GM18858 (cell line): ENCODE data around the gene CDK6.
A peak's percentile ranks its signal among the peaks of the same experiment; 100 is the strongest.
"Not testable (repeated sequence)": the region's sequence is repeated elsewhere in the genome, so short reads cannot be mapped to it uniquely, and the experiment has no call there.

Source experiments
- ATAC-seq: cut with Tn5 transposase; IDR thresholded peaks from one replicate; pipeline ENCODE4 v1.9.1; 2021; ENCODE audit not compliant: unreplicated experiment

The CDK6 gene

DNA sequence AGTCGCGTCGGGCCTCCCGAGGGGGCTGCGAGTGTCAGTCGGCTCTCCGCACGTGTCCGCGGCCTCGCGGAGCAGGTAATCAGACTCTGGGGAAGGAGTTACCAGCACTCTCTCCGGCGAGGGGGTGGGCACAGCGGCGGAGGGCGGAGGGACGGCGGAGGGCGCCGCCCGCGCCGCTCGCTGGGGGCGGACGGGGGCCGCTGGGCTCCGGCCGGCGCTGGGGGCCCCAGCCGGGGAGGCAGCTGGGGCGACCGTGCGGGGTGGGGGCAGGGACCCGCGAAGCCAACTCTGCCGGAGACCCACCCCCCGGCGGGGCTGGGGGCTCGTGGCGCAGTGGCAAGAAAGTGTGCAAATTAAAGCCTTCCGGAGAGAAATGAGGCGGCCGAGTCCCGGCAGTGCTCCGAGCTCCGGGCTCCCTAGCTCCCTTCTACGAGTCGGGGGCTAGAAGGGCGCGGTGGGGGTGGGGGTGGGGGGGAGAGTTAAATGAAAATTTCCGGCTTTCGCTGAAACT is at the start of gene CDK6:
Gene CDK6, minus strand, starts transcription at position 85 of the 511 bp plus-strand sequence. CDS start 3,250 bp downstream, outside the sequence.
- ATAC-seq = peak; percentile 23

DNA sequence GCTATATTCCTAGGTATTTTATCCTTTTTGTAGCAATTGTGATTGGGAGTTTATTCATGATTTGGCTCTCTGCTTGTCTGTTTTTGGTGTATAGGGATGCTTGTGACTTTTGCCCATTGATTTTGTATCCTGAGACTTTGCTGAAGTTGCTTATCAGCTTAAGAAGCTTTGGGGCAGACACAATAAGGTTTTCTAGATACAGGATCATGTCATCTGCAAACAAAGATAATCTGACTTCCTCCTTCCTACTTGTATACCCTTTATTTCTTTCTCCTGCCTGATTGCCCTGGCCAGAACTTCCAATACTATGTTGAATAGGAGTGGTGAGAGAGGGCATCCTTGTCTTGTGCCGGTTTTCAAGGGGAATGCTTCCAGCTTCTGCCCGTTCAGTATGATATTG is 49.7 kb upstream of the CDK6 start:
- not testable (repeated sequence) for ATAC-seq

DNA sequence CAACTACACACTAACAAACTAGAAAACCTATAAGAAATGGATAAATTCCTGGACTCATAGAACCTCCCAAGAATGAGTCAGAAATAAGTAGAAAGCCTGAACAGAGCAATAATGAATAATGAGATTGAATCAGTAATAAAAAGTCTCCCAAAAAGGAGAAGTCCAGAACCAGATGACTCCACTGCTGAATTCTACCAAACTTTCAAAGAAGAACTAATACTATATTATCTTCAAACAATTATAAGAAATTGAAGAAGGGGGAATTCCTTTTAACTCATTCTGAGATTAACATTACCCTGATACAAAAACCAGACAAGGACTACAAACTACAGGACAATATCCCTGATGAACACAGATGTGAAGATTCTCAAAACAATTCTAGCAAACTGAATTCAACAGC is 47.8 kb upstream of the CDK6 start:
- no peak for ATAC-seq

DNA sequence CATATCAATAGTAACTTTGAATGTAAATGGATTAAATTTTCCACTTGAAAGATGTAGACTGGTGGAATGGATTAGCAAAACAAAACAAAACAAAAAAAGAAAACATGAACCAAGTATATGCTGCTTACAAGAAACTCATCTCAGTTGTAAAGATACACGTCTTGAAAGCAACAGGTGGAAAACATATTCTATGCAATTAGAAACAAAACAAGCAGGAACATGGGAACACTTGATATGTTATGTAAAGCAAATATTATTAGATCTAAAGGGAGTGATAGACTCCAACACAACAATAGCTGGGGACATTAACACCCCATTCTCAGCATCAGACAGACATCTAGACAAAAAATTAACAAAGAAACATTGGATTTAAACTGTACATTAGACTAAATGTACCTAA is 46.4 kb upstream of the CDK6 start:
- no peak for ATAC-seq

DNA sequence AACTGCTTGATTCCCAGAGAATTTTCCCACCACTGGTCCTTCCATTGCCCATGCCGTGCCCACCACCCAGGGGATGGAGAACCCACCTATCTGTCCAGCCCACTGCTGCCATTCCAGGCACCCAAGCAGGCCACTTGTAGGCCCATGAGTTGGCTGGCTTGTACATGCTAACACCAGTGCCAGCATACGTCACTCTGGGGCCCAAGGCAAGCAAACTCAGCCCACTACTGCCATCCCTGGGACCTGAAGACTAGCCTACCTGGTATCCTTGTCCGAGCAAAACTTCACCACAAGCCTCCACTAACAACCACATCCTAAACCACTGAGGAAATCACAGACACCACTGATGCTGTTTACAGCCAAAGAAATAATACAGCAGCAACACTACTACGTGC is 44.7 kb upstream of the CDK6 start:
- ATAC-seq = no peak

DNA sequence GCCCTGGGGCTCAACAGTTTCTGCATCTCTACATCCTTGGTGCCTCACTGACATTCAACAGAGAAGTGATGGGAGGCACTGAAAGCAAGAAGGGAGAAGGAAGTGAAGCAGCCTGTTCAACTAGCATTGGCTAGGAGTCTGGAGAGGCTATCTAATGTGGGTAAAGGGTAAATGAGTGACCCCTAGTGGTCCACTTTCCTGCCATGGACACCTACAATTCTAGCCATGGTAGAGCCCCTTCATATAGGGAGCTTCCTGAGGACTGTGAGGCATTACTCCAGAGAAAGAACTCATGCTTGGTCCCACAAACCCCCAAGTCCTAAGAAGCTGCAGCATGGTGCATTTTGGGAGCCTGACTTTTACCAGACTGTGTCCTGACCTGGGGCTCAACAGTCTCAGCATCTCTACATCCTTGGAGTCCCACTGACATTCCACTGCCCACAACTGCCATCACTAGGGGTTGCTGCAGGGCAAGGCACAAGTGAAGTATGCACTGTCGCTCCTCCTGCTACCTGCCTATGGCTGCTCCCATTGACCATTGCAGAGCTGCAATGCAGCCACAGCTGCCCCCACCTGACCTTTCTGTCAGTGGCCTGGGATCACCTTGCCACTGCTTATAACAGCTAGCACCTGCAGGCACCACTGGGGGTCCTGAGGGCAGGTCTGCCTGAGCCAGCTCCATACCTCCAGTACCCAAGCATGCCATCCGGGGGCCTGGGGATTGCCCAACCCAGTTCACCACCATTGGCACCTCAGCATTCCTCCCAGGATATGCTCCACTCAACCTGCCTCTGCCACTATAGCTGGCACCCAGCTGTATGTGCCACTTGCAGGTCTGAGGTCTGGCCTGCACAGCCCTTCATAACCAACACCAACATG is 44.1 kb upstream of the CDK6 start:
- peak; percentile 48 for ATAC-seq

DNA sequence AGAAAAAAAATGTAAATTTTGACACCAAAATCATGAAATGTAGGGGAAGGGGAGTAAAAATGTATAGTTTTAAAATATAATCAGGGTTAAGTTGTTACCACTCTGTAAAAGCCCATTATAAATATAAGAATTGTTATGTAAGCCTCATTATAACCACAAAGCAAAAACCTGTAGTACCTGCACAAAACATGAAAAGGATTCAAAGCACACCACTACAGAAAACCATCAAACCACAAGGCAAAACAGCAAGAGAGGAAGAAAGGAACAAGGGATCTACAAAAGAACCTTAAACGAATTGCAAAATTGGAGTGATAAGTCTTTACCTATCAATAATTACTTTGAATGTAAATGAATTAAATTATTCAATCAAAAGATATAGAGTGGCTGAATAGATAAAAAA is 41.0 kb upstream of the CDK6 start:
- ATAC-seq = no peak

DNA sequence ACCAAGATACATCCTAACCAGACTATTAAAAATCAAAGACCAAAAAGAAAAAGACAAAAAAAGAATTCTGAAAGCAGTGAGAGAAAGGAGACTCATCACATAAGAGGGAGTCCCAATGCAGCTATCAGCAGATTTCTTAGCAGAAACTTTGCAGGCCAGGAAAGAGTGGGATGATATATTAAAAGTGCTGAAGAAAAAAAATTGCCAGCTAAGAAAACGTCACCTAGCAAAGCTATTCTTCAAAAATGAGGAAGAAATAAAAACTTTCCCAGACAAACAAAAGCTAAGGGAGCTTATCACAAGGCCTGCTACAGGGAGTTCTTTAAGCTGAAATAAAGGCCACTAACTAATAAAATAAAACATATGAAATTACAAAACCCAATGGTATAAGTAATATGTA is 40.5 kb upstream of the CDK6 start:
- ATAC-seq = no peak

DNA sequence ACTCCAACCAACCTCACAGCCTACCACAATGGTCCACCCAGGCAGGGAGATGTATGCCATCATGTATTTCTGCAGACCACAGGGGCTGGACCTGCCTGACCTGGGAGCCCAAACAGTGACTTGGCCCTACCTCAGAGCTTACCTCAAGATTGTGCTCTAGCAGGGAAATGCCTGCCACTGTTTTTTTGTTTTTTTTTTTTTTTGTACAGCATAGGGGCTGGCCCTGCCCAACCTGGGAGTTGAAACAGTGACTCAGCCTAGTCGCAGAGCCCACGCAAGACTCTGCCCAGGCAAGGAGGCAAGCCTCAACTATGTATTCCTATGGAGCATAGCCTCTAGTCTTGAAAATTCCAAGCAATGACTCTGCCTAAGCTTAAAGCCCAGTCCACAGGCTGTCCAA is 39.3 kb upstream of the CDK6 start:
- ATAC-seq = no peak

DNA sequence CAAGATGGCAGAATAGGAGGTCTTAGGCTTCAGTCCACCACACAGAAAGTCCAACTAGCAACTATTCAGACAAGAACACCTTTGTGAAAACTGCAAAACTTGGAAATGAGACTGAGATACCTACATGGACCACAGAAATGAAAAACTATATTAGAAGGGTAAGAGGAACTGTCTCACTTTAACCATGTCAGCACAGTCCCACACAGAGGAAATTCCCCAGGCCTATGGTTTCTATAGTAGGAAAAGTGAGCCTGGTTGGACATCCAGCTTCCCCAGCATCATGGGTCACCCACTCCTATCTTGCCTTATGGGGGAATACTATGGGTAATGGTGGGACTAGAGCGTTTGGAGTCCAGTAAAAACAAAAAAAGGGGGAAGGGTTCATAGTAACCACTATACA is 38.8 kb upstream of the CDK6 start:
- no peak for ATAC-seq

DNA sequence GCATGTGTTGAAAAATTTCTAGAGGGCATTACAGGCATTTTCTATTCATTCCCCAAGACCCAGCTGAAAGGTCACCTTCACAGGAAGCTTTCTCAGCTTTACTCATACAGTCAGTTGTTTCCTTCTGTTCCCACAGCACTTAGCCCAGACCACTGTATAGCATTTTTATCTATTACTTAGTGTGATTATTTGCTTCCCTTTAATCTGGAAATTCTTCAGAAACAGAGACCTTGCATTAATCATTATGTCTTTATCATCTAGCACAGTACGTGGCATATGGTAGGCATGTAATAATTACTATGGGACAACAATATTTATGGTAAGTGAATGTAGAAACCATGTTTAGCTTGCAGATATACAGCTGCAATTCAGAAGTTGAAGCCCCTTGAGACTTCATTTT is 38.2 kb upstream of the CDK6 start:
- ATAC-seq = no peak

DNA sequence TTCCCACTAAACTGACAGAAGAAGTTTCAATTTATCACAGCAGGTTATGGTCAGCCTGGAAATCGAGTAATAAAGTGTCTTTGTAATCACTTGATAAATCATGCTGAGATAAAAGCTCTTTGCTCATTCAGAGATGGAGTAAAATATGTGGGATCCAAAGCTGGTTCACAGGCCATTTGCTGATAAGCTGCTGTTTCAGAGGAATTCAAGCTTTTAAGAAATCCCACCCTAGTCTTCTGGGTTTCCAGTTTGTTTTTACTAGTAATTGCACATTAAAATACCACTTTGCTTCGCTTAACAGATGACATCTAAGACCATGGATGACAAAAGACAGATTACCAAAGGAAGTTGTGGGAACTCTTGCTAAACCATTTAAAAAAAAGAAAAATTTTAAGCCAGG is 37.4 kb upstream of the CDK6 start:
- no peak for ATAC-seq

DNA sequence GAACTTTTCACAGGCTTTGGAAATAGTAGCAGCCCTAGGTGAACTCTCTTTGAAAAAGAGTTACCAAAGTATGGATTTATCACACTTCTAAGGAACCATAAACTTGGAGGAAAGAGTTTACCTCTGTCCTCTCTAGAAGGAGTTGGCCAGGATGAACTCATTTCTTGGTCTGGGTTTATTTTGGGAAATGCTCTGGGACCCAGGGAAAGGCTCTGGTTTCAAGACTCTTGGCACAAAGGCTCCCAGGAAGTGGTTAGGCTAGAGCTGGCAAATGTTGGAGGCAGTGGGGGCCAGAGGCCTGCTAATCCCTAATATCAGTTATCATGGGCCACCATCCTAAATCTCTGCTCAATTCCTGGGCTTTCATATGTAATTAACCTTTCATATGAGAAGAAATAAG is 36.3 kb upstream of the CDK6 start:
- ATAC-seq = no peak

DNA sequence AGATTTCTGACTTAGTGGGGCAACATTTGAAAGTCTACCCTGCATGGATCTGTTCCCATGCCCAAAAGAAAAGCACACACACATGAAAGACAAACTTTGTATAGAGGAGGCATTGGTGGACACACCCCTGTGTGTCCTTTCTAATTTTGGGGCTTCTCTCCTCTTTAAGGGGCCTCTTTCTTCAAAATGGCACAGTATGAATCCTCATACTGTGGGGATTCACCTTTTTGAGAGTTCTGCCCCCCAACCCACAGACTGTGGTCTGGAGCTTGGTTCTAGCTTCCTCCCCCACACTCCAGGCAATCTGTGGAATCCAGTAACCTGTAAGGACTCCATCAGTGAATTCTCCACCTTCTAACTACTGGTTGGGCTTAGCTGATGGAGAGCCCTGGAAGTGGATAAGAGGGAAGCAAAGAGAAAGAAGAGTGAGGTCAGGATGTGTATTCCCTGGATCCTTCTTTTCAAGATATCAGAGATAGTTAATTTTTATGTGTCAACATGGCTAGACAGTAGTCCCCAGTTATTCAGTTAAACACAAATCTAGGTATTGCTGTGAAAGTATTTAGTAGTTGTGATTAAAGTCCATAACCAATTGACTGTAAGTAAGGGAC is 32.4 kb upstream of the CDK6 start:
- ATAC-seq = no peak

DNA sequence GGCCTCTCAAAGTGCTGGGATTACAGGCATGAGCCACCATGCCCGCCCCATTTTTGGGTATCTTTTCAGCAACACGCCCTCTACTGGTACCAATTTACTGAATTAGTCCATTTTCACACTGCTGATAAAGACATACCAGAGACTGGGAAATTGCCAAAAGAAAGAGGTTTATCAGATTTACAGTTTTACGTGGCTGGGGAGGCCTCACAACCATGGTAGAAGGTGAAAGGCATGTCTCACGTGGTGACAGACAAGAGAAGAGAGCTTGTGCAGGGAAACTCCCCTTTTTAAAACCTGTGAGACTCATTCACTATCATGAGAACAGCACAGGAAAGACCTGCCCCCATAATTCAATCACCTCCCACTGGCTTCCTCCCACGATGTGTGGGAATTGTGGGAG is 27.8 kb upstream of the CDK6 start:
- not testable (repeated sequence) for ATAC-seq

DNA sequence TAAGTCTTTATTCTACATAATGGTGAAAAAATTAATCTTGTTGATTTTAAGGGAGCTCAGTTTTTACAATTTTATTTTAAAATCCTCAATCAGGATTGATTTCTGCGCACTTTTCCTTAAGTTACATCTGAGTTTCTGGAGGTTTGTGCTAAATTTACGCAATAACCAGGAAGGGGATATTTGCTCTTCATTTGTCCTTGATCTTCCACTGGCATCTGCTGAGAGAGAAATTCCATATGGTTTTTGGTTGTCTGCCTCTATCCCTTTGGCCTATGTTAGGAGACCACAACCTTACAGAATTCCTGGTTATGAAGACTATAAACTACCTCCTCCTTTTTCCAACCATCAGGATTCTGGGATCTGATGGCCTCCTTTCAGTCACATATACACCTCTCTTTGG is 20.1 kb upstream of the CDK6 start:
- ATAC-seq = no peak

DNA sequence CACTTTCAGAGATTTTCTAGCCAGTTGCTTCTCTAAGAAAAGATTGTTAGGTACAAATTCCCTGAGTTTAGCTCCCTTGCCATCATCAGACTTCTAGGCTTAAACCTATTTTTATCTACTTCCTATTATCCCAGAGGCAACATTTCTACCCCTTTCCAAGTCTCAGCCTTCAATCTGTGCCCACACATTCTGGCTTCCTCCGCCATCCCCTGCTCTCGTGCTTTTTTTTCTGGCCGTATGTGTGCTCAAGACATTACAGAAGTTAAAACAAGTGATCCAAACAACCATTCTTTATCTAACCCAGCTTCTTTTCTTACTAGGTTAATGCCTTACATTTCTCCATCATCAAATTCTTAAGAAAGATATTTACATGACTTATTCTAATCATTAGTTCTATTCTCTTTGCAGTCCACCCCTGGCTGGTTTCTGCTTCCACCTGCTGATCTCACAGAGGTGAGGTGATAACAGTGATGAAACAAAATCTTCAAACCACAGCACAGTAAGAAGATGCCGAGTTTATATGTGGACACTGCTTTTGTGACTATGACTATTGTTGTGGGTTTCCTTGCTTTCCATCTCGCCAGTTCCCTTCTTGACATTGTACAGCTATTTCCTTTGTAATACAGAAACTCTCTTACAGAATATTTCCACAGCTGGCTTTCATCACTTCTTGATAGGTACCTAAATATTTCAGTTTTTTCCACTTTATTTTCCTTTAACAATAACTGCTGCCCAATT is 18.3 kb upstream of the CDK6 start:
- ATAC-seq = peak; percentile 72

DNA sequence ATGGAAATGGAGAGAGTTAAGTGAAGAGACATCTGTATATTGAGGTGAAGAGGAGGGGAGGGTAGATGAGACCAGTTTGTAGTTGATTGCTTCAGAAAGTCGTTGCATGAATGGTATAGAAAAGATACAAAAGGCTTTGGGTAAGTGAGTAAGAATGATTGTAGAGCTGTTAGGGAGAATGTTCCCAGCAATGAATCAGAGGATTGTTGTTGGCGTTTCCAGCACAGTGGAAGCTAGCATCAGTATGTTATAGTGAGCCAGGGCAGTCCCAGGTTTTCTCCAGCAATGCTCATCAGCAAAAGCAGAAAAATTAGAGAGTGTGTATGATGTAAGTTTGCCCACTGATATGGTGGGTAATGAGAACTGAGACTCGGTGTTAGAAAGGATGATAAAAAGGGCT is 15.4 kb upstream of the CDK6 start:
- ATAC-seq = no peak

DNA sequence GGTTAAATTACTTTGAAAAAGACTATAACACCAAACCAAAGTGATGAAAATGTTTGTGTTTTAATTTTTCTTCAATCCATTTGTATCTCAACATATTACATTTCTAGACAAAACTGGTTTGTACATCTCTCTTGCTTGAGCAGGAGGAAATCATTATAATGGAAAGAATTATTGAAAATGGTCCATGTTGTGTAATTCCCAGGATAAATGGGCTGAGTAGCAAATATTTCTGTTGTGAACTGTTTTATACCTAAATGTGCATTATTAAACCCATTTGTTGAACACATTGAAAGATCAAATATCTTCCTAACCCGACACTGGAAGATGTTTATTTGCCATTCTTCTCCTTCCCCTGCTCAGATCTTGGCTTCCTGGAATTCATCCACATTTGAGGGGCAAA is 14.1 kb upstream of the CDK6 start:
- no peak for ATAC-seq

DNA sequence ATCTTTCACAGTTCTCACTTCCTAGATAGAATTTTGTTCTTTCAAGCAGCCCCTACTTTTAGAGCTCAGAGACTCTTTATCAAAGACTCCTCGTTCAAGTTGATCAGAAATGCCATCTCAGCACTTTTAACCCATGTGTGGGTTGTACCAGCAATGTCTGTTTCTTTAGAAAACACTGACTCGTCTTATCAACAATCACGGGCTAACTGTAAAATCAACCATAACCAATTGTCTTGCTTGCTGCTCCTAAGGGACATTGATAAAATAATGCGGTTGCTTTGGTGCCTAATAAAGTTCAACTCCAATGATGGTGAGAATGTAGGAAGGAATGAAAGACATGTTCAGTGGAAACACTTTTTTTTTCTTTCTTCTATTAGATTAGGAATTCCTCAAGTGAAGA is 12.9 kb upstream of the CDK6 start:
- no peak for ATAC-seq

DNA sequence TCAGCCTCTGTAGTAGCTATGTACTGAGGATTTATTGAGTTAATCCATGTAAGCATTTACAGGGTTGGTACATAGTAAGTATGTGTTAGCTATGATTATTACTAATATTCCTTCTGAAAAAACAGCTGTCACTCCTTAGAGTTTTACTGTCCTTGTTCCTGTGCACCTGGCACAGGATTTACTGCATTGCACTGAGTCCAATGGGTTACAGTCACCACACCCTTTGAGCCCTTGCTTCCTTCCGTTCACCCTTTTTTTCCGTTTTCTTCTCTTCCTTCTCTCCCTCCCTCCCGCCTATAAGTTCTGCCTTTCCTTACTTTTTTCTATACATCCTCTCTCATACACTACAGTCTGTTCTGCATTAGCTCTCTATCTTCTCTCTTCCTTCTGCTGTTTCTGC is 12.5 kb upstream of the CDK6 start:
- ATAC-seq = no peak

DNA sequence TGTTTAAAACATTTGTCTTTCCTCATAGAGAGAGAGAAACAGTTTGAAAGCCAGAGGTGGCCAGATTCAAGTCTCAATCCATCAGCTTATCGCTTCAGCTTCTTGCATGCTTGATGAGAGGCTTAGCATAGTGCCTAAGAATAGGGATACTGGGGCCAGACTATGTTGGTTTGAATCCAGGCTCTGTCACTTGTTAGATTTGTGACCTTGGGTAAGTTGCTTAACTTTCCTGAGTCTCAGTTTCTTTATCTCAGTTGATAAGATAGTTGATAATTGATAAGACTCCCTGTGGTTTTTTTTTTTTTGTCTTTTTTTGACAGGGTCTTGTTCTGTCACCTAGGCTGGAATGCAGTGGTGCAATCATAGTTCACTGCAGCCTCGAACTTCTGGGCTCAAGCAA is 12.1 kb upstream of the CDK6 start:
- no peak for ATAC-seq
